ENCODE results near the gene ATP2C2. TPM values are rescaled to one million over a fixed set of nuclear protein-coding genes. Genes with fewer than 3 reads are reported as not detected.

Gene ATP2C2
- polyA plus RNA-seq, 1 of the 3 experiments (the other 2 are of a cell fraction): 0.33 TPM

DNA sequence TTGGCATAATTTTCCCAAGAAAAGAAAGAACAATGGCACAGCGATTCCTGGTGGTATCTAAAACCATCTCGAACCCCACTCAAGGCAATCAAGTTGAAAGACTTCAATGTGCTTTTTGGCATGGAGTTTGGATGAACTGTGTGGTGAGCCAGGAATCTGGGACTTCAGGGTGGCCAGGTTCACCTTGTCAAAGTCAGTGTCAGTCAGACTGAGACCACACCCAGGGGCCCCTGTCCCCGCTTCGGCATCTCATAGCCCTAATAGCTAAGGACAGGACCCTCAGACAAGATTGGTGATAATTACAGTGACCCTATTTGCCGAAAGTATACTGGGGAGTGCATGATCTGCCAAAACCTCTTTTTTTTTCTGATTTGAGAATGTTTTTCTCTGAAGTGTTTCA, 47.8 kb upstream of the ATP2C2 start:
- ChIA-PET POLR2A (no interaction called here), CTCF (interaction anchor here (2.3 kb wide), 1 partner anchor 12 kb away, joined by 10 read pairs; no protein-coding TSS in a partner anchor)
- Histone ChIP-seq H2AFZ (ENCODE audit: low read depth) (no peak overlapping the region), H4K20me1 (ENCODE audit: insufficient read depth) (no peaks in the 10 kb centered on the region), H3K9me2 (no peaks in the 10 kb centered on the region), H3K27ac (ENCODE audit: low read depth in 2 of 2, low read length in 1 of 2) (no peak overlapping the region), H3K36me3 (replicated peaks in 1 of 2; ENCODE audit: control insufficient read depth in 1 of 2, insufficient read depth in 2 of 2, low read length in 1 of 2) (no peaks in the 10 kb centered on the region), H3K4me3 (ENCODE audit: low read depth in 2 of 2, low read length in 1 of 2) (no peak overlapping the region), H3K9ac (no peak overlapping the region), H3K27me3 (ENCODE audit: insufficient read depth) (peaks cover 50% of the 10 kb centered on the region), H3K79me2 (ENCODE audit: insufficient read depth) (no peaks in the 10 kb centered on the region), H3K4me2 (no peak overlapping the region), H3K9me3 (no peaks in the 10 kb centered on the region), H3F3A (replicated peaks; ENCODE audit: insufficient read depth) (no peaks in the 10 kb centered on the region), H3K4me1 (ENCODE audit: control insufficient read depth in 1 of 2, insufficient read depth in 2 of 2, low read depth in 1 of 2, low read length in 1 of 2) (no peaks in the 10 kb centered on the region)
- TF ChIP-seq POLR2AphosphoS5 (IDR thresholded peaks at IDR 0.05; ENCODE audit: low read depth, low read length): no peak
- TF ChIP-seq NFIC (IDR thresholded peaks at IDR 0.05; ENCODE audit: borderline replicate concordance): no peak
- TF ChIP-seq ELF1 (IDR thresholded peaks at IDR 0.05): no peak
- no peak for TF ChIP-seq MXI1 (IDR thresholded peaks at IDR 0.05; ENCODE audit: low read depth, low read length)
- TF ChIP-seq CHD2 (IDR thresholded peaks at IDR 0.05; ENCODE audit: low read length, partially characterized antibody): no peak
- no peak for TF ChIP-seq GATA2 (CRISPR knock-in tag; IDR thresholded peaks at IDR 0.05)
- TF ChIP-seq, protein P1, sequence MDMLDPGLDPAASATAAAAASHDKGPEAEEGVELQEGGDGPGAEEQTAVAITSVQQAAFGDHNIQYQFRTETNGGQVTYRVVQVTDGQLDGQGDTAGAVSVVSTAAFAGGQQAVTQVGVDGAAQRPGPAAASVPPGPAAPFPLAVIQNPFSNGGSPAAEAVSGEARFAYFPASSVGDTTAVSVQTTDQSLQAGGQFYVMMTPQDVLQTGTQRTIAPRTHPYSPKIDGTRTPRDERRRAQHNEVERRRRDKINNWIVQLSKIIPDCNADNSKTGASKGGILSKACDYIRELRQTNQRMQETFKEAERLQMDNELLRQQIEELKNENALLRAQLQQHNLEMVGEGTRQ (IDR thresholded peaks at IDR 0.05; ENCODE audit: borderline replicate concordance, low read depth, low read length): no peak
- no peak for TF ChIP-seq TCF12 (IDR thresholded peaks at IDR 0.05)
- TF ChIP-seq EZH2phosphoT487 (IDR thresholded peaks at IDR 0.05; ENCODE audit: borderline replicate concordance, low read depth): no peak
- no peak for TF ChIP-seq FOXM1 (IDR thresholded peaks at IDR 0.05; ENCODE audit: low read depth)
- no peak for TF ChIP-seq YY1 (IDR thresholded peaks at IDR 0.05; ENCODE audit: low read depth)
- TF ChIP-seq RCOR1 (IDR thresholded peaks at IDR 0.05; ENCODE audit: low read length): no peak
- no peak for TF ChIP-seq RXRA (IDR thresholded peaks at IDR 0.05; ENCODE audit: borderline replicate concordance, low read depth)
- TF ChIP-seq, protein P2, sequence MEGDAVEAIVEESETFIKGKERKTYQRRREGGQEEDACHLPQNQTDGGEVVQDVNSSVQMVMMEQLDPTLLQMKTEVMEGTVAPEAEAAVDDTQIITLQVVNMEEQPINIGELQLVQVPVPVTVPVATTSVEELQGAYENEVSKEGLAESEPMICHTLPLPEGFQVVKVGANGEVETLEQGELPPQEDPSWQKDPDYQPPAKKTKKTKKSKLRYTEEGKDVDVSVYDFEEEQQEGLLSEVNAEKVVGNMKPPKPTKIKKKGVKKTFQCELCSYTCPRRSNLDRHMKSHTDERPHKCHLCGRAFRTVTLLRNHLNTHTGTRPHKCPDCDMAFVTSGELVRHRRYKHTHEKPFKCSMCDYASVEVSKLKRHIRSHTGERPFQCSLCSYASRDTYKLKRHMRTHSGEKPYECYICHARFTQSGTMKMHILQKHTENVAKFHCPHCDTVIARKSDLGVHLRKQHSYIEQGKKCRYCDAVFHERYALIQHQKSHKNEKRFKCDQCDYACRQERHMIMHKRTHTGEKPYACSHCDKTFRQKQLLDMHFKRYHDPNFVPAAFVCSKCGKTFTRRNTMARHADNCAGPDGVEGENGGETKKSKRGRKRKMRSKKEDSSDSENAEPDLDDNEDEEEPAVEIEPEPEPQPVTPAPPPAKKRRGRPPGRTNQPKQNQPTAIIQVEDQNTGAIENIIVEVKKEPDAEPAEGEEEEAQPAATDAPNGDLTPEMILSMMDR (IDR thresholded peaks at IDR 0.05): no peak
- 2% methylated on average over 5 of the region's 5 CpGs for WGBS (ENCODE audit: low lambda C conversion rate)
- DNase-seq: no peak

GRCh38 chr16:84321932-84322331, 46.4 kb upstream of the ATP2C2 start:
- ChIA-PET POLR2A (no interaction called here), CTCF (interaction anchor here (2.3 kb wide), 1 partner anchor 13 kb away, joined by 10 read pairs; no protein-coding TSS in a partner anchor)
- H3K27me3 ChIP-seq (ENCODE audit: insufficient read depth): peaks cover 50% of the 10 kb centered on the region
- no peak overlapping the region for H3K4me2 ChIP-seq
- no peaks in the 10 kb centered on the region for H3K9me3 ChIP-seq
- H3K4me1 ChIP-seq (ENCODE audit: control insufficient read depth in 1 of 2, insufficient read depth in 2 of 2, low read depth in 1 of 2, low read length in 1 of 2): no peaks in the 10 kb centered on the region
- H3K27ac ChIP-seq (ENCODE audit: low read depth in 2 of 2, low read length in 1 of 2): no peak overlapping the region
- H3K9me2 ChIP-seq: no peaks in the 10 kb centered on the region
- no peak for DNase-seq
- H3K4me3 ChIP-seq (ENCODE audit: low read depth in 2 of 2, low read length in 1 of 2): no peak overlapping the region
- 14% methylated on average over 4 of the region's 4 CpGs for WGBS (ENCODE audit: low lambda C conversion rate)
- H2AFZ ChIP-seq (ENCODE audit: low read depth): no peak overlapping the region
- H4K20me1 ChIP-seq (ENCODE audit: insufficient read depth): no peaks in the 10 kb centered on the region
- H3K79me2 ChIP-seq (ENCODE audit: insufficient read depth): no peaks in the 10 kb centered on the region
- no peaks in the 10 kb centered on the region for H3K36me3 ChIP-seq (replicated peaks in 1 of 2; ENCODE audit: control insufficient read depth in 1 of 2, insufficient read depth in 2 of 2, low read length in 1 of 2)
- no peak overlapping the region for H3K9ac ChIP-seq
- H3F3A ChIP-seq (replicated peaks; ENCODE audit: insufficient read depth): no peaks in the 10 kb centered on the region
- TF ChIP-seq FOSL2 (IDR thresholded peaks at IDR 0.05; ENCODE audit: borderline replicate concordance, low read depth) (no peak), TAF1 (IDR thresholded peaks at IDR 0.05; ENCODE audit: borderline replicate concordance, low read depth, low read length) (no peak), IRF3 (IDR thresholded peaks at IDR 0.05; ENCODE audit: low read depth, low read length) (no peak), RFX5 (IDR thresholded peaks at IDR 0.05; ENCODE audit: low read length) (no peak), GATA2 (CRISPR knock-in tag; IDR thresholded peaks at IDR 0.05) (no peak), RXRA (IDR thresholded peaks at IDR 0.05; ENCODE audit: borderline replicate concordance, low read depth) (no peak), MAX (IDR thresholded peaks at IDR 0.05; ENCODE audit: low read depth) (no peak), TCF12 (IDR thresholded peaks at IDR 0.05) (no peak), NRF1 (IDR thresholded peaks at IDR 0.05; ENCODE audit: low read depth, low read length) (no peak), RCOR1 (IDR thresholded peaks at IDR 0.05; ENCODE audit: low read length) (no peak), NFIC (IDR thresholded peaks at IDR 0.05; ENCODE audit: borderline replicate concordance) (no peak), JUND (IDR thresholded peaks at IDR 0.05) (no peak)
- TF ChIP-seq, protein P3, sequence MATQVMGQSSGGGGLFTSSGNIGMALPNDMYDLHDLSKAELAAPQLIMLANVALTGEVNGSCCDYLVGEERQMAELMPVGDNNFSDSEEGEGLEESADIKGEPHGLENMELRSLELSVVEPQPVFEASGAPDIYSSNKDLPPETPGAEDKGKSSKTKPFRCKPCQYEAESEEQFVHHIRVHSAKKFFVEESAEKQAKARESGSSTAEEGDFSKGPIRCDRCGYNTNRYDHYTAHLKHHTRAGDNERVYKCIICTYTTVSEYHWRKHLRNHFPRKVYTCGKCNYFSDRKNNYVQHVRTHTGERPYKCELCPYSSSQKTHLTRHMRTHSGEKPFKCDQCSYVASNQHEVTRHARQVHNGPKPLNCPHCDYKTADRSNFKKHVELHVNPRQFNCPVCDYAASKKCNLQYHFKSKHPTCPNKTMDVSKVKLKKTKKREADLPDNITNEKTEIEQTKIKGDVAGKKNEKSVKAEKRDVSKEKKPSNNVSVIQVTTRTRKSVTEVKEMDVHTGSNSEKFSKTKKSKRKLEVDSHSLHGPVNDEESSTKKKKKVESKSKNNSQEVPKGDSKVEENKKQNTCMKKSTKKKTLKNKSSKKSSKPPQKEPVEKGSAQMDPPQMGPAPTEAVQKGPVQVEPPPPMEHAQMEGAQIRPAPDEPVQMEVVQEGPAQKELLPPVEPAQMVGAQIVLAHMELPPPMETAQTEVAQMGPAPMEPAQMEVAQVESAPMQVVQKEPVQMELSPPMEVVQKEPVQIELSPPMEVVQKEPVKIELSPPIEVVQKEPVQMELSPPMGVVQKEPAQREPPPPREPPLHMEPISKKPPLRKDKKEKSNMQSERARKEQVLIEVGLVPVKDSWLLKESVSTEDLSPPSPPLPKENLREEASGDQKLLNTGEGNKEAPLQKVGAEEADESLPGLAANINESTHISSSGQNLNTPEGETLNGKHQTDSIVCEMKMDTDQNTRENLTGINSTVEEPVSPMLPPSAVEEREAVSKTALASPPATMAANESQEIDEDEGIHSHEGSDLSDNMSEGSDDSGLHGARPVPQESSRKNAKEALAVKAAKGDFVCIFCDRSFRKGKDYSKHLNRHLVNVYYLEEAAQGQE (IDR thresholded peaks at IDR 0.05; ENCODE audit: low read depth, low read length): no peak

Data from SK-N-SH (cell line).